HepG2 (cell line): ENCODE results near the gene COL13A1. TPM values are rescaled to one million over a fixed set of nuclear protein-coding genes. Genes with fewer than 3 reads are reported as not detected.
A peak's percentile ranks its signal among the peaks of the same experiment; 100 is the strongest.

Experiments used
- ATAC-seq: fragments of 200-7000 bp; cut with Tn5 transposase; 3 replicates; pipeline ENCODE4 v1.9.1; 2020; ENCODE audit warnings: mild to moderate bottlenecking, moderate library complexity
- BruUV-seq: library from RNA; stranded (reverse); fragments of 400-500 nt; replicated peaks from 2 replicates; lab custom pipeline; 2021; lab: Mats Ljungman, UMichigan
- CTCF ChIA-PET: fragments of 300-600 bp; formaldehyde crosslinking; extraction: SDS; loops from one replicate; lab custom pipeline; 2021; ENCODE audit warnings: low total read pairs, inconsistent platforms, low intra/inter-chr PET ratio; lab: Yijun Ruan, JAX
- POLR2A ChIA-PET: fragments of 350-600 bp; sonication (Branson Sonifier 250); formaldehyde crosslinking; loops from one replicate; lab custom pipeline; 2020; ENCODE audit warnings: antibody characterized with exemption, inconsistent platforms; lab: Yijun Ruan, JAX
- DNase-seq: peaks from one replicate; pipeline ENCODE4 v3.0.0-alpha.2; 2015; ENCODE audit warnings: low spot score
- FAIRE-seq: peaks from 3 replicates; lab custom pipeline; 2011; peaks lifted over from hg19 to GRCh38; lab: Jason Lieb, UNC
- H2AFZ ChIP-seq: one replicate; pipeline ENCODE4 v1.6.1; 2011; ENCODE audit warnings: low read length, inconsistent platforms
- H3K27ac ChIP-seq: fragments of 300-600 bp; 3 replicates; pipeline ENCODE4 v1.8.0; 2011; ENCODE audit warnings: mixed run types, mild to moderate bottlenecking, mixed read lengths, low read length, inconsistent platforms; ENCODE audit not compliant: insufficient read depth; ENCODE audit errors: extremely low read length
- H3K27me3 ChIP-seq, 2 experiments: fragments of 200-600 bp in 1 of 2; 2 replicates in 1 of 2; 3 replicates in 1 of 2; pipeline versions ENCODE4 v1.6.0 to v1.8.0; 2011; ENCODE audit warnings: low read length in 2 of 2, mild to moderate bottlenecking in 2 of 2, moderate library complexity in 2 of 2, inconsistent platforms in 1 of 2; ENCODE audit not compliant: insufficient read depth in 2 of 2, control insufficient read depth in 1 of 2
- H3K36me3 ChIP-seq, 2 experiments: fragments of 200-600 bp in 1 of 2; replicated peaks in 1 of 2; 2 replicates in 1 of 2; 3 replicates in 1 of 2; pipeline versions ENCODE4 v1.5.1 to v1.8.0; 2011; ENCODE audit warnings: low read length in 2 of 2, inconsistent platforms in 1 of 2; ENCODE audit not compliant: insufficient read depth in 2 of 2, control insufficient read depth in 1 of 2
- H3K4me1 ChIP-seq: 2 replicates; pipeline ENCODE4 v1.5.1; 2012; ENCODE audit warnings: low read length, inconsistent platforms; ENCODE audit not compliant: insufficient read depth
- H3K4me2 ChIP-seq: 2 replicates; pipeline ENCODE4 v1.6.0; 2011; ENCODE audit warnings: low read depth, low read length, inconsistent platforms
- H3K4me3 ChIP-seq, 3 experiments: fragments of 200-600 bp in 1 of 3; sonication (generic), shearing (Covaris generic) in 1 of 3; replicated peaks in 1 of 3; 2 replicates each; pipeline ENCODE4 v1.5.1; 2011 to 2016; ENCODE audit warnings: low read length in 3 of 3, inconsistent platforms in 2 of 3, low read depth in 2 of 3, mild to moderate bottlenecking in 2 of 3, control low read depth in 1 of 3, mixed read lengths in 1 of 3; ENCODE audit not compliant: insufficient read depth in 1 of 3
- H3K79me2 ChIP-seq: one replicate; pipeline ENCODE4 v1.6.1; 2011; ENCODE audit warnings: low read length, inconsistent platforms; ENCODE audit not compliant: insufficient read depth
- H3K9ac ChIP-seq: 2 replicates; pipeline ENCODE4 v1.6.0; 2011; ENCODE audit warnings: mild to moderate bottlenecking, low read depth, low read length, inconsistent platforms; ENCODE audit not compliant: insufficient read depth
- H3K9me3 ChIP-seq: 2 replicates; pipeline ENCODE4 v1.5.1; 2012; ENCODE audit warnings: mild to moderate bottlenecking, low read length
- H4K20me1 ChIP-seq: 2 replicates; pipeline ENCODE4 v1.6.0; 2011; ENCODE audit warnings: inconsistent platforms, mild to moderate bottlenecking, low read length, moderate library complexity; ENCODE audit not compliant: insufficient read depth
- ATAD3A ChIP-seq: sonication (generic); formaldehyde crosslinking; IDR thresholded peaks from 2 replicates; pipeline ENCODE4 v1.4.0; 2020; ENCODE audit warnings: missing genetic modification reagents
- FOSL1 ChIP-seq: sonication (generic); formaldehyde crosslinking; IDR thresholded peaks from 2 replicates; pipeline ENCODE4 v1.9.0; 2021; ENCODE audit warnings: missing genetic modification reagents, borderline replicate concordance
- GZF1 ChIP-seq: sonication (generic); formaldehyde crosslinking; IDR thresholded peaks from 2 replicates; pipeline ENCODE4 v1.5.1; 2020; ENCODE audit warnings: mild to moderate bottlenecking, missing genetic modification reagents
- KDM3A ChIP-seq: IDR thresholded peaks from 2 replicates; pipeline ENCODE4 v1.6.1; 2018; ENCODE audit warnings: low read depth, missing compliant biosample characterization
- NFATC3 ChIP-seq: sonication (generic); formaldehyde crosslinking; IDR thresholded peaks from 2 replicates; pipeline ENCODE4 v1.5.1; 2020; ENCODE audit warnings: mild to moderate bottlenecking, missing genetic modification reagents
- PTBP1 ChIP-seq: fragments of 200-400 bp; formaldehyde crosslinking; IDR thresholded peaks from 2 replicates; pipeline ENCODE4 v1.6.1; 2018; ENCODE audit warnings: low read length, low read depth; ENCODE audit not compliant: poor library complexity, severe bottlenecking
- RAD21 ChIP-seq: fragments of 450-650 bp; formaldehyde crosslinking; IDR thresholded peaks from 2 replicates; pipeline ENCODE4 v1.5.0; 2020; ENCODE audit warnings: mild to moderate bottlenecking
- SOX13 ChIP-seq, 3 experiments: fragments of 450-650 bp in 1 of 3; sonication (generic) in 1 of 3; formaldehyde crosslinking in 1 of 3; IDR thresholded peaks in 2 of 3; conservative IDR thresholded peaks in 1 of 3; 2 replicates each; pipeline versions ENCODE4 v1.5.0 to v1.6.1; 2016 to 2020; ENCODE audit warnings: antibody characterized with exemption in 1 of 3, mild to moderate bottlenecking in 1 of 3, missing compliant biosample characterization in 1 of 3, missing genetic modification reagents in 1 of 3, moderate library complexity in 1 of 3
- ZFP82 ChIP-seq: sonication (generic); formaldehyde crosslinking; IDR thresholded peaks from 2 replicates; pipeline ENCODE4 v1.5.1; 2020; ENCODE audit warnings: mild to moderate bottlenecking, missing genetic modification reagents, borderline replicate concordance
- ZMYM2 ChIP-seq: sonication (generic); formaldehyde crosslinking; IDR thresholded peaks from 2 replicates; pipeline ENCODE4 v1.8.0; 2022; ENCODE audit warnings: mild to moderate bottlenecking, missing genetic modification reagents
- ZMYM3 ChIP-seq: sonication (generic); formaldehyde crosslinking; IDR thresholded peaks from 2 replicates; pipeline ENCODE4 v1.5.1; 2020; ENCODE audit warnings: mild to moderate bottlenecking, missing genetic modification reagents
- ZNF263 ChIP-seq: sonication (generic); formaldehyde crosslinking; IDR thresholded peaks from 2 replicates; pipeline ENCODE4 v1.4.0; 2020; ENCODE audit warnings: missing genetic modification reagents
- ZNF292 ChIP-seq: sonication (generic); formaldehyde crosslinking; IDR thresholded peaks from 2 replicates; pipeline ENCODE4 v1.8.1; 2022; ENCODE audit warnings: mild to moderate bottlenecking, low read depth, missing genetic modification reagents, borderline replicate concordance
- ZNF33B ChIP-seq: sonication (generic); formaldehyde crosslinking; IDR thresholded peaks from 2 replicates; pipeline ENCODE4 v1.5.1; 2020; ENCODE audit warnings: mild to moderate bottlenecking, missing genetic modification reagents
- ZNF572 ChIP-seq: sonication (generic); formaldehyde crosslinking; IDR thresholded peaks from 2 replicates; pipeline ENCODE4 v1.5.1; 2020; ENCODE audit warnings: mild to moderate bottlenecking, missing genetic modification reagents
- WGBS: methylation state at CpG from one replicate; pipeline ENCODE4 v1.1.6; 2017; ENCODE audit warnings: low lambda C conversion rate; 5-methylcytosine and 5-hydroxymethylcytosine counted together
- in situ Hi-C: cut with HindIII; loops from 2 replicates; pipeline ENCODE4 v1.10.0; 2017; ENCODE audit warnings: low pct_unique_long_range_greater_than_20kb; ENCODE audit not compliant: extremely low pct_ligation_motif_present
- intact Hi-C: fragments of 100-400 bp; cut with micrococcal nuclease; formaldehyde crosslinking; loops from one replicate; pipeline ENCODE4 v1.10.0; 2022; ENCODE audit not compliant: unreplicated experiment
- polyA plus RNA-seq, 8 experiments: library from polyadenylated mRNA; depleted of rRNA in 3 of 8; stranded (reverse) in 7 of 8; unstranded in 1 of 8; fragments of >200 nt; fragmentation: Illumina TruSeq in 4 of 8; extraction: Trizol in 4 of 8; gene quantifications; 2 replicates each; pipeline versions ENCODE4 v1.2.1 to v1.2.3, GENCODE V29; 2011 to 2016; ENCODE audit warnings: low read depth in 4 of 8, missing spikeins in 1 of 8, mixed read lengths in 1 of 8; ENCODE audit not compliant: insufficient read depth in 1 of 8
- total RNA-seq, 5 experiments: library from RNA; depleted of rRNA; stranded (reverse); fragments of >200 nt; fragmentation: Illumina TruSeq; extraction: Trizol; gene quantifications; 2 replicates each; pipeline ENCODE4 v1.2.3, GENCODE V29; 2016; ENCODE audit warnings: low read depth in 1 of 5
- TF ChIP-seq, protein P1 (sequence below): sonication (generic); formaldehyde crosslinking; IDR thresholded peaks from 2 replicates; pipeline ENCODE4 v1.5.0; 2020; ENCODE audit warnings: missing genetic modification reagents
- TF ChIP-seq, protein P2 (sequence below): sonication (generic); IDR thresholded peaks from 2 replicates; pipeline ENCODE4 v1.6.1; 2016; ENCODE audit warnings: low read depth, borderline replicate concordance
- TF ChIP-seq, protein P3 (sequence below), 2 experiments: sonication (generic) in 1 of 2; formaldehyde crosslinking in 1 of 2; IDR thresholded peaks; 2 replicates each; pipeline versions ENCODE4 v1.5.1 to v1.6.1; 2011 to 2020; ENCODE audit warnings: borderline replicate concordance in 1 of 2, low read depth in 1 of 2, low read length in 1 of 2, mild to moderate bottlenecking in 1 of 2, missing genetic modification reagents in 1 of 2, moderate library complexity in 1 of 2

Gene COL13A1
- total and polyA plus RNA-seq, 2 of the 13 experiments (the other 11 are each of a cell fraction or from before 2014, with no cell fraction given): 0.07 TPM; not detected in 1

DNA sequence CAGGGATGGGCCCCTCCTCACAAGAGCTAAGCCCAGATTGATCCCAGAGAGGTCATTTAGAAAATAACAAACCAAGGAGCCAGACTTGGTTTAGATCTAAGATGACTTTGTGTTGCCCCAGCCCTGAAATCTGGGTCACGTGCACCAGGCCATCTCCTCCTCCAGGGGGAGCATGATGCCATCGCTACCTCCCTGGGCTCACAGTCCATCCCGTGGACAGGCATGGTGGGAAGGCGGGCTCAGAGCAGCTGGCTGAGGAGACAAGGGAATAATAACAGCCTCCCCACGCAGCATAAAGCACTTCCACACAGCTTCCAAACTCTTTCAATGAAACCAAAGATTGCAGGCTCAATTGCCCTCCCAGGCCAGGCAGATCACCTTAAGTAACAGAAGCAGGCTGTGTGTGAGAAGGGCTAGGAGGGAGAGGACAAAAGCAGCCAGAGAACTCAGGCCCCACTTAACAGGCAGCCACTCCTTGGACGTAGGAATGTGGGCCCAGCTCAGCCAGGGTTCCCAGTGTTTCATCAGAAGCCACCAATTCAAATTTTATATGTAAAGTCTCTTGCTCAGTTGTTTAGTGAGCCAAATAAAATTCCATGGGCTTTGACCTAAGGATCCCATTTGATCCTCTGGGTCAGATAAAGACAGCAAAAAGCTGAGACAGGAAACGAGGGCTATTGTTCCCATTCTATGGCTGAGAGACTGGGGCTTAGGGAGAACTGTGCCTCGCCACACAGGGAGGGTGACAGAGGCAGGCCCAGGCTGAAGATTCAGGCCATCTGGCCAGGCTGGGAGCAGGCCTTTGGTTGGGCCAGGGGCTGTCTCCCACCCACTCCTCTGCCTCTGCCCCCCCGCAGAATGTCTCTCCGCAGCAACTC is 100.2 kb downstream of the COL13A1 start:
- Histone ChIP-seq H3K79me2 (no peaks in the 10 kb centered on the region), H3K9ac (no peak overlapping the region), H3K4me1 (no peaks in the 10 kb centered on the region), H3K27ac (no peak overlapping the region), H2AFZ (no peak overlapping the region), H3K9me3 (no peaks in the 10 kb centered on the region), H3K27me3 (peaks cover 0 to 5% of the 10 kb centered on the region in 2 experiments; a peak in 2 of 5 replicates), H3K4me3 (no peak overlapping the region), H4K20me1 (no peaks in the 10 kb centered on the region), H3K36me3 (no peaks in the 10 kb centered on the region), H3K4me2 (peak overlapping the region; percentile 40; the same call in 1 of the 2 replicates)
- 38% methylated on average over 6 of the region's 10 CpGs for WGBS
- ChIA-PET POLR2A (no interaction called here), CTCF (interaction anchor here (1.7 kb wide), 1 partner anchor 13 kb away, joined by 14 read pairs; no protein-coding TSS in a partner anchor)
- ATAC-seq: peak; percentile 97
- in situ Hi-C loops (no loop called here), intact Hi-C loops (loop anchor here (1.0 kb wide), 1 partner anchor 12 kb away; no protein-coding TSS in a partner anchor)
- BruUV-seq: no TSS peak
- FAIRE-seq: peak; percentile 91
- peak; percentile 50 for DNase-seq
- no peak for TF ChIP-seq ZFP82
- TF ChIP-seq FOSL1 (CRISPR knock-in tag): no peak
- TF ChIP-seq, protein P1, sequence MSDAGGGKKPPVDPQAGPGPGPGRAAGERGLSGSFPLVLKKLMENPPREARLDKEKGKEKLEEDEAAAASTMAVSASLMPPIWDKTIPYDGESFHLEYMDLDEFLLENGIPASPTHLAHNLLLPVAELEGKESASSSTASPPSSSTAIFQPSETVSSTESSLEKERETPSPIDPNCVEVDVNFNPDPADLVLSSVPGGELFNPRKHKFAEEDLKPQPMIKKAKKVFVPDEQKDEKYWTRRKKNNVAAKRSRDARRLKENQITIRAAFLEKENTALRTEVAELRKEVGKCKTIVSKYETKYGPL (CRISPR knock-in tag): no peak
- no peak for TF ChIP-seq ATAD3A
- TF ChIP-seq, protein P2, sequence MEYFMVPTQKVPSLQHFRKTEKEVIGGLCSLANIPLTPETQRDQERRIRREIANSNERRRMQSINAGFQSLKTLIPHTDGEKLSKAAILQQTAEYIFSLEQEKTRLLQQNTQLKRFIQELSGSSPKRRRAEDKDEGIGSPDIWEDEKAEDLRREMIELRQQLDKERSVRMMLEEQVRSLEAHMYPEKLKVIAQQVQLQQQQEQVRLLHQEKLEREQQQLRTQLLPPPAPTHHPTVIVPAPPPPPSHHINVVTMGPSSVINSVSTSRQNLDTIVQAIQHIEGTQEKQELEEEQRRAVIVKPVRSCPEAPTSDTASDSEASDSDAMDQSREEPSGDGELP: peak; percentile 22; the same call in 1 of the 2 replicates
- TF ChIP-seq ZNF292 (CRISPR knock-in tag): no peak
- TF ChIP-seq ZNF33B (CRISPR knock-in tag): no peak
- TF ChIP-seq PTBP1: no peak
- 0 out of 2 replicates have a peak, but pooled peaks have one; percentile 31 for TF ChIP-seq RAD21
- no peak for TF ChIP-seq ZNF572 (CRISPR knock-in tag)
- TF ChIP-seq GZF1 (CRISPR knock-in tag): no peak
- no peak for TF ChIP-seq ZNF263
- no peak for TF ChIP-seq ZMYM3
- TF ChIP-seq SOX13 (IDR thresholded peaks at IDR 0.05): no peak
- no peak for TF ChIP-seq SOX13 (CRISPR knock-in tag; conservative IDR thresholded peaks at IDR 0.05 in 1 of 2, IDR thresholded peaks at IDR 0.05 in 1 of 2)
- TF ChIP-seq, protein P3, sequence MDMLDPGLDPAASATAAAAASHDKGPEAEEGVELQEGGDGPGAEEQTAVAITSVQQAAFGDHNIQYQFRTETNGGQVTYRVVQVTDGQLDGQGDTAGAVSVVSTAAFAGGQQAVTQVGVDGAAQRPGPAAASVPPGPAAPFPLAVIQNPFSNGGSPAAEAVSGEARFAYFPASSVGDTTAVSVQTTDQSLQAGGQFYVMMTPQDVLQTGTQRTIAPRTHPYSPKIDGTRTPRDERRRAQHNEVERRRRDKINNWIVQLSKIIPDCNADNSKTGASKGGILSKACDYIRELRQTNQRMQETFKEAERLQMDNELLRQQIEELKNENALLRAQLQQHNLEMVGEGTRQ (IDR thresholded peaks at IDR 0.05; ENCODE audit: low read depth, low read length): peak; percentile 67
- TF ChIP-seq, protein P3 (CRISPR knock-in tag; IDR thresholded peaks at IDR 0.05; ENCODE audit: borderline replicate concordance): peak; percentile 80; the same call in 1 of the 2 replicates
- TF ChIP-seq KDM3A (CRISPR knock-in tag): no peak
- TF ChIP-seq ZMYM2 (CRISPR knock-in tag): no peak
- no peak for TF ChIP-seq NFATC3 (CRISPR knock-in tag)
